Fibroblast of the aortic adventitia (primary cell): Measurements from ENCODE around the gene ZNF443. TPM values are rescaled to one million over a fixed set of nuclear protein-coding genes. Genes with fewer than 3 reads are reported as not detected.
"Not testable (repeated sequence)": the region's sequence is repeated elsewhere in the genome, so short reads cannot be mapped to it uniquely, and the experiment has no call there.

Experiments used
- DNase-seq: peaks from one replicate; pipeline ENCODE4 v3.0.0-alpha.2; 2010; ENCODE audit warnings: low read depth
- H3K4me3 ChIP-seq: 2 replicates; pipeline ENCODE4 v1.5.1; 2011; ENCODE audit warnings: low read depth, mild to moderate bottlenecking, control low read depth, low read length, moderate library complexity
- CTCF ChIP-seq: IDR thresholded peaks from 2 replicates; pipeline ENCODE4 v1.5.1; 2011; ENCODE audit warnings: mild to moderate bottlenecking, low read length, control low read depth, inconsistent platforms; ENCODE audit not compliant: insufficient read depth
- total RNA-seq: library from RNA; depleted of rRNA; stranded (reverse); fragments of >200 nt; gene quantifications from 2 replicates; pipeline ENCODE4 v1.2.3, GENCODE V29; 2012; ENCODE audit warnings: low replicate concordance

ZNF443 gene
- total RNA-seq = 0.65 and 2.9 TPM in 2 replicates

GRCh38 chr19:12440541-12441316 is at the start of gene ZNF443:
TSS of gene ZNF443 (minus strand) at chr19:12441021. CDS start at chr19:12440914, 107 bp downstream.
- peak within 1 kb of the TSS; percentile 82 for H3K4me3 ChIP-seq
- TF ChIP-seq CTCF = no peak
- peak; percentile 96 for DNase-seq

- not testable (repeated sequence) for DNase-seq, H3K4me3 ChIP-seq
Observed at GRCh38 chr19:12486265-12486783, 45.5 kb upstream of the ZNF443 start.

GRCh38 chr19:12485571-12485970 is 44.8 kb upstream of the ZNF443 start:
- no peak overlapping the region for H3K4me3 ChIP-seq
- TF ChIP-seq CTCF = no peak
- DNase-seq = no peak

GRCh38 chr19:12485052-12485416 is 44.2 kb upstream of the ZNF443 start:
- H3K4me3 ChIP-seq = peak overlapping the region; percentile 99
- TF ChIP-seq CTCF = no peak
- no peak for DNase-seq

GRCh38 chr19:12484371-12485051 is 43.7 kb upstream of the ZNF443 start, which contains the start of gene ZNF709:
TSS of gene ZNF709 (minus strand) at chr19:12484816. CDS start at chr19:12484657, 159 bp downstream.
- peak; percentile 79 for DNase-seq
- no peak for TF ChIP-seq CTCF
- peak within 1 kb of the TSS; percentile 99 for H3K4me3 ChIP-seq

GRCh38 chr19:12484011-12484370 is 43.2 kb upstream of the ZNF443 start:
- TF ChIP-seq CTCF = no peak
- peak overlapping the region; percentile 99 for H3K4me3 ChIP-seq
- DNase-seq = peak; percentile 22

GRCh38 chr19:12482509-12482886 is 41.7 kb upstream of the ZNF443 start:
- TF ChIP-seq CTCF = no peak
- no peak overlapping the region for H3K4me3 ChIP-seq
- no peak for DNase-seq
